A549 (cell line): ENCODE data around the gene PLD6.

Experiments
- CTCF ChIP-seq: fragments of >200 bp; sonication (Bioruptor Twin); formaldehyde crosslinking; IDR thresholded peaks from 3 replicates; pipeline ENCODE4 v1.5.1; 2016
- ESRRA ChIP-seq: fragments of 150-350 bp; IDR thresholded peaks from 2 replicates; pipeline ENCODE4 v1.6.1; 2014; ENCODE audit warnings: mild to moderate bottlenecking, low read length, borderline replicate concordance
- FOSL2 ChIP-seq, 2 experiments: fragments of 450-650 bp in 1 of 2; fragments of >200 bp in 1 of 2; sonication (Bioruptor Twin) in 1 of 2; formaldehyde crosslinking; IDR thresholded peaks; 2 replicates each; pipeline versions ENCODE4 v1.5.0 to v1.6.1; 2016 to 2020; ENCODE audit warnings: mild to moderate bottlenecking in 1 of 2, moderate library complexity in 1 of 2
- MAFK ChIP-seq: fragments of 450-650 bp; IDR thresholded peaks from 2 replicates; pipeline ENCODE4 v1.6.1; 2014; ENCODE audit not compliant: partially characterized antibody
- POLR2A ChIP-seq: IDR thresholded peaks from 2 replicates; pipeline ENCODE4 v1.6.1; 2012; ENCODE audit warnings: mild to moderate bottlenecking, low read length
- RAD21 ChIP-seq, 2 experiments: fragments of >200 bp in 1 of 2; sonication (Bioruptor Twin) in 1 of 2; formaldehyde crosslinking in 1 of 2; IDR thresholded peaks in 1 of 2; conservative IDR thresholded peaks in 1 of 2; 2 replicates in 1 of 2; 3 replicates in 1 of 2; pipeline ENCODE4 v1.6.1; 2012 to 2018; ENCODE audit warnings: inconsistent platforms in 1 of 2
- REST ChIP-seq: fragments of 200-600 bp; sonication (generic); IDR thresholded peaks from 2 replicates; pipeline ENCODE4 v1.6.1; 2016; ENCODE audit warnings: antibody characterized with exemption, mild to moderate bottlenecking, moderate library complexity

GRCh38 chr17:17198281-17198680 is 7.9 kb downstream of the PLD6 start:
- TF ChIP-seq REST (no peak), MAFK (no peak), POLR2A (no peak), RAD21 (conservative IDR thresholded peaks at IDR 0.05 in 1 of 2, IDR thresholded peaks at IDR 0.05 in 1 of 2) (no peak), CTCF (no peak), FOSL2 (IDR thresholded peaks at IDR 0.05) (no peak), FOSL2 (CRISPR knock-in tag; IDR thresholded peaks at IDR 0.05) (no peak), ESRRA (no peak)
